HCT116 (cell line): ENCODE results near the gene KLK7.

Experiments
- ELF1 ChIP-seq: IDR thresholded peaks from 2 replicates; pipeline ENCODE4 v1.6.1; 2012; ENCODE audit warnings: low read depth, borderline replicate concordance
- JUND ChIP-seq: IDR thresholded peaks from 2 replicates; pipeline ENCODE4 v1.6.1; 2012
- POLR2A ChIP-seq: IDR thresholded peaks from 2 replicates; pipeline ENCODE4 v1.7.0; 2011; ENCODE audit warnings: borderline replicate concordance; ENCODE audit not compliant: insufficient read depth, insufficient read length; ENCODE audit errors: extremely low read depth
- POLR2AphosphoS5 ChIP-seq: IDR thresholded peaks from 2 replicates; pipeline ENCODE4 v1.6.1; 2011; ENCODE audit warnings: mild to moderate bottlenecking, low read depth, low read length, moderate library complexity
- RAD21 ChIP-seq: IDR thresholded peaks from 2 replicates; pipeline ENCODE4 v1.6.1; 2012; ENCODE audit warnings: low read depth, mild to moderate bottlenecking
- TF ChIP-seq, protein P1 (sequence below), 3 experiments: fragments of 200-600 bp in 1 of 3; sonication (generic) in 1 of 3; IDR thresholded peaks in 2 of 3; conservative IDR thresholded peaks in 1 of 3; 2 replicates each; pipeline ENCODE4 v1.5.1; 2012 to 2017; ENCODE audit warnings: low read depth in 2 of 3, low read length in 2 of 3, antibody characterized with exemption in 1 of 3, borderline replicate concordance in 1 of 3, control low read depth in 1 of 3, mild to moderate bottlenecking in 1 of 3, mixed read lengths in 1 of 3, mixed run types in 1 of 3, moderate library complexity in 1 of 3; ENCODE audit not compliant: insufficient read depth in 1 of 3

DNA sequence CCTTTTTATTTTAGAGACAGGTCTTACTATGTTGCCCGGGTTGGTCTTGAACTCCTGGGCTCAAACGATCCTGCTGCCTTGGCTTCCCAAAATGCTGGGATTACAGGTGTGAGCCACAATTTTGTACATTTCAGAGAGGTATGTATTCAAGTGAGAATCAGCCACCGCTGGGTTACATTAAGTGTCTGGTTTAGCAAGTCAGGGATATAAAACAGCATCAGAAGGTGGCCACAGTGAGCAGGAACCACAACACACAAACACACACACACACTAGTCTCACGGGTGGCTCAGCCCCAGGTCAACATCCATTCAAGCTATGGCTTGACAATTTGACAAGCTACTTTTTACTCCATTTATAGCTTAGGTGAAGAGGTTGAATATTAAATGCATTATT is 51.0 kb downstream of the KLK7 start:
- TF ChIP-seq POLR2AphosphoS5 (no peak), ELF1 (no peak), RAD21 (no peak; the same call in 1 of the 2 replicates), POLR2A (no peak), JUND (no peak)
- TF ChIP-seq, protein P1, sequence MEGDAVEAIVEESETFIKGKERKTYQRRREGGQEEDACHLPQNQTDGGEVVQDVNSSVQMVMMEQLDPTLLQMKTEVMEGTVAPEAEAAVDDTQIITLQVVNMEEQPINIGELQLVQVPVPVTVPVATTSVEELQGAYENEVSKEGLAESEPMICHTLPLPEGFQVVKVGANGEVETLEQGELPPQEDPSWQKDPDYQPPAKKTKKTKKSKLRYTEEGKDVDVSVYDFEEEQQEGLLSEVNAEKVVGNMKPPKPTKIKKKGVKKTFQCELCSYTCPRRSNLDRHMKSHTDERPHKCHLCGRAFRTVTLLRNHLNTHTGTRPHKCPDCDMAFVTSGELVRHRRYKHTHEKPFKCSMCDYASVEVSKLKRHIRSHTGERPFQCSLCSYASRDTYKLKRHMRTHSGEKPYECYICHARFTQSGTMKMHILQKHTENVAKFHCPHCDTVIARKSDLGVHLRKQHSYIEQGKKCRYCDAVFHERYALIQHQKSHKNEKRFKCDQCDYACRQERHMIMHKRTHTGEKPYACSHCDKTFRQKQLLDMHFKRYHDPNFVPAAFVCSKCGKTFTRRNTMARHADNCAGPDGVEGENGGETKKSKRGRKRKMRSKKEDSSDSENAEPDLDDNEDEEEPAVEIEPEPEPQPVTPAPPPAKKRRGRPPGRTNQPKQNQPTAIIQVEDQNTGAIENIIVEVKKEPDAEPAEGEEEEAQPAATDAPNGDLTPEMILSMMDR (IDR thresholded peaks at IDR 0.05 in 2 of 3, conservative IDR thresholded peaks at IDR 0.05 in 1 of 3; ENCODE audit: borderline replicate concordance in 1 of 3, insufficient read depth in 1 of 3, low read depth in 2 of 3, low read length in 2 of 3) = no peak; a peak in 1 of 6 replicates
